ENCODE data around the gene POLR2A. TPM values are rescaled to one million over a fixed set of nuclear protein-coding genes. Genes with fewer than 3 reads are reported as not detected.
A peak's percentile ranks its signal among the peaks of the same experiment; 100 is the strongest.

POLR2A gene
- total RNA-seq, 4 donors from 2014 or later, result 87.0 to 163 (median 125) TPM

DNA sequence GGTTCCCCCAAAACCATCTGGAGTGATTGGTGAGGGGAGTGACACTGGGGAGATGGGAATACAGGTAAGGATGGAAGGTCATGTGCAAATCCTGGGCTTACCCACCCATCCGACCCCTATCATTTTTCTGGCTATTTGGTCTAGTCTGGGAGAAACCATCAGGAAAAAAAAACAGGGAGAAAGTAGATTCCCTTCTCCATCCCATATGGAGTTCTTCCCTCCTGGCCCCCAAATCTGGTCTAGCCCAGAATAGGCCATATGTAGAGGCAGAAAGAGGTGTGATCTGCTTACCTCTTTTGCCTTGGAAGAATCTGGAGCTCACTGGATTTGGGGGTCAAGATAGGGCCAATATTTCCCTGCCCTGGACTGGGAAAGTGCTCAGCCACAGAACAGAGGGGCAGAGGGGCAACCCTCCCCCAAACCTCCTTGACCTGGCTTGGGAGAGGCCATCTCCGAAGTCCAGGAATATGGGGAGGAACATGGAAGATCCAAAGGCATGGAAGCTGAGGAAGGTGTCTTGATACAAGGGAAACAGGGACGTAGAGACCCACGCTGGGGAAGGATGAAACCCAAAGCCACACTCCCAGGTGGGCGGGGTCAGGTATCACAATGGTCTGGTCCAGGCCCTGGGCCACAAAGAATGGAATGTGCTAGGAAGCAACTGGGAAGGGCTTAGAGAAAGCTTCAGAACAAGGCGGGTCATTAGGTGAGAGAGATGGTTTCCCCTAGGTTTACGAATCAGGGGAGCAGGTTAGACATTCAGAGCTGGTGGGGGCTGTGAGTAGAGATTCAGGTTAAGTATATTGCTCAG lies 23.1 kb upstream of the POLR2A start:
- Histone ChIP-seq H3K4me1 (peaks cover 0 to 38% (median 9%) of the 10 kb centered on the region in 4 donors), H3K9me3 (no peaks in the 10 kb centered on the region), H3K27me3 (no peaks in the 10 kb centered on the region), H3K36me3 (peaks cover 0 to 49% (median 9%) of the 10 kb centered on the region in 3 donors), H3K4me3 (no peak overlapping the region), H3K27ac (peak overlapping the region; percentile 22 to 79 (median 43))
- 89 to 91% methylated on average over 7 of the region's 7 CpGs for WGBS, 2 donors
- DNase-seq (ENCODE audit: low spot score in 2 of 2), result no peak
- TF ChIP-seq EP300 (IDR thresholded peaks at IDR 0.05), result no peak
- TF ChIP-seq, protein P1, sequence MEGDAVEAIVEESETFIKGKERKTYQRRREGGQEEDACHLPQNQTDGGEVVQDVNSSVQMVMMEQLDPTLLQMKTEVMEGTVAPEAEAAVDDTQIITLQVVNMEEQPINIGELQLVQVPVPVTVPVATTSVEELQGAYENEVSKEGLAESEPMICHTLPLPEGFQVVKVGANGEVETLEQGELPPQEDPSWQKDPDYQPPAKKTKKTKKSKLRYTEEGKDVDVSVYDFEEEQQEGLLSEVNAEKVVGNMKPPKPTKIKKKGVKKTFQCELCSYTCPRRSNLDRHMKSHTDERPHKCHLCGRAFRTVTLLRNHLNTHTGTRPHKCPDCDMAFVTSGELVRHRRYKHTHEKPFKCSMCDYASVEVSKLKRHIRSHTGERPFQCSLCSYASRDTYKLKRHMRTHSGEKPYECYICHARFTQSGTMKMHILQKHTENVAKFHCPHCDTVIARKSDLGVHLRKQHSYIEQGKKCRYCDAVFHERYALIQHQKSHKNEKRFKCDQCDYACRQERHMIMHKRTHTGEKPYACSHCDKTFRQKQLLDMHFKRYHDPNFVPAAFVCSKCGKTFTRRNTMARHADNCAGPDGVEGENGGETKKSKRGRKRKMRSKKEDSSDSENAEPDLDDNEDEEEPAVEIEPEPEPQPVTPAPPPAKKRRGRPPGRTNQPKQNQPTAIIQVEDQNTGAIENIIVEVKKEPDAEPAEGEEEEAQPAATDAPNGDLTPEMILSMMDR (IDR thresholded peaks at IDR 0.05), result no peak
- no peak for TF ChIP-seq POLR2A (IDR thresholded peaks at IDR 0.05)

DNA sequence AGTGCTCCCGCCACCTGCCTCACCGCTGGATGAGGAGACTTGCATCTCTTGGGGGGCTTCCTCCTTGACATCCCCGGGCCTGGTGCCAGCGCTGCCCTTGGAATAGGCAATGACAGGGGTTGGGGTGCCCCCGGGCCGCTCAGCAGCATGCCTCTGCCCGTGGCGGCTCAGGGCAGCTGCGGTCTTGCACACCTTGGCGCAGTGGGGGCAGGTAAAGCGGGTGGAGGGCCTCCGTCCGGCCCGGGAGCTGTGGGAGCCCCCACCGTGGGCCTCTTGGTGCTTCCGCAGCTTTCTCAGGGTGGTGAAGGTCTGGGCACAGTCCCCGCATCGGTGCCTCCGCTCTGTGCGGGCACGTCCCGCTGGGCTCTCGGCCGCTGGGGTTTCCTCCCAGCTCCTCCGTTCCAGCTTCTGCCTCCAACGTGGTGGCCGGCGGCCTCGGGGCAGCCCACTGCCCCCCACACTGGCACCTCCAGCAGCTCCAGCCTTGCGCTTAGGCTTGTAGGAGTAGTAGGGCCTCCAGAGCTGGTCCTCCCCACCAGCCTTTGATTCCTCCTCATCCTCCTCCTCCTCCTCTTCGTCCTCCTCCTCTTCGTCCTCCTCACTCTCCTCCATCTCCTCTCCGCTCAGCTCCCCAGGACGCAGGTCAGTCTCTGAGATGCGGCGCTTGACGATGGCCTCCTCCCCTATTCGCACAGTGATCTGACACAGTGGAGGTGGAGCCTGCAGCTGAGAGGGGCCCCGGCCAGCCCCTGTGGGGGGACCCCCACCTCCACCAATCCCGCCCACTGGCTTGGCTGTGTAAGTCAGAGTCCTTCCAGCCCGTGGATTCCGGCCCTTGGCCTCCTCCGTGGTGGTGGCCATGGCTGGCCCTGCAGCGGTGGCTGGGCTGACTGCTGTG lies 21.4 kb upstream of the POLR2A start:
- 84 to 89% methylated on average over 42 to 44 of the region's 44 CpGs for WGBS, 2 donors

DNA sequence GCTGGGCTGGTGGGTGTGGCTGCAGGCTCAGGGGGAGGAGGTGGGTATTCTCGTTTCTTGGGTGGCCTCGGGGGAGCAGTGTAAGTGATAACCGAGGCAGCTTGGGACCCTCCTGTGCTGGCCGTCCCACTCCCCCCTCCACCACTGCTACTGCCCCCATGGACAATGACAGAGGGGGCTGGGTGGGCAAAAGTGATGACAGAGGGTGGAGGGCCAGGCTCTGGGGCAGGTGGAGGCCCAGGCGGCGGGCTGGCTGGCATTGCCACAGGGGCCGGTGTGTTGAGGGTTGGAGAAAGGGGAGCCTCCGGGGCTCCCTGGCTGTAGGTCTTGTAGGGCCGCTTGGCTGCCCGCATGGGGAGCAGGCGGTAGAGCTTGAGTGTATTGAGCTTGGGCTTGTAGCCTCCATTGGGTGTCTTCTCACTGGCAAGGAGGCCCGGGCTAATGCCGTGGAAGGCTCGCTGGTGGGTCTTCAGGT lies 20.8 kb upstream of the POLR2A start:
- H3K9me3 ChIP-seq, result no peaks in the 10 kb centered on the region
- TF ChIP-seq EP300 (IDR thresholded peaks at IDR 0.05) (no peak), POLR2A (IDR thresholded peaks at IDR 0.05) (no peak)
- TF ChIP-seq, protein P1 (IDR thresholded peaks at IDR 0.05), result no peak
- WGBS, 2 donors, result 76 to 82% methylated on average over 9 to 14 of the region's 14 CpGs
- no peaks in the 10 kb centered on the region for H3K27me3 ChIP-seq
- H3K4me3 ChIP-seq, result no peak overlapping the region
- peaks cover 0 to 48% (median 21%) of the 10 kb centered on the region in 4 donors for H3K4me1 ChIP-seq
- H3K36me3 ChIP-seq, result peaks cover 0 to 57% (median 9%) of the 10 kb centered on the region in 3 donors
- no peak overlapping the region for H3K27ac ChIP-seq
- no peak for DNase-seq (ENCODE audit: low spot score in 2 of 2)

More for the DNA sequence above, 21.4 kb upstream of the POLR2A start:
- DNase-seq (ENCODE audit: low spot score in 2 of 2), result no peak
- Histone ChIP-seq H3K4me1 (peaks cover 0 to 41% (median 18%) of the 10 kb centered on the region in 4 donors), H3K27me3 (no peaks in the 10 kb centered on the region), H3K4me3 (no peak overlapping the region), H3K9me3 (no peaks in the 10 kb centered on the region), H3K36me3 (peaks cover 0 to 57% (median 9%) of the 10 kb centered on the region in 3 donors), H3K27ac (no peak overlapping the region)
- TF ChIP-seq, protein P1 (IDR thresholded peaks at IDR 0.05), result no peak
- TF ChIP-seq POLR2A (IDR thresholded peaks at IDR 0.05) (no peak), EP300 (IDR thresholded peaks at IDR 0.05) (no peak)

DNA sequence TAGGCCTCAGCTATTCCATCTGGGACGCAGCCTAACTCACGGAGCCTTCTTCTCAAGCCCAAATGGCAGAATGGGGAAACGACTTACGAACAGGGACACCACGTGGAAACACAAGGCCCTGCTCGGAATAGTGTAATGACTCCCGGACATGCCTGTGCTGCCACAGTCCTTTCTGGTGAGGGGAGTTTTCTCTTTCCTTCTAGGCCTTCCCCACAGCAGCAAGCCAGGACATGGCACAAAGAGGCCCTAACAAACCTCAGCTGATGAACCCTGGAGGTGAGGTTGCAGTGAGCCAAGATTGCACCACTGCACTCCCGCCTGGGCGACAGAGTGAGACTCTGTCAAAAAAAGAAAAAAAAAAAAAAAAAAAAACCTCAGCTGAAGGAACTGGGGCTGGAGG lies 20.1 kb upstream of the POLR2A start:
- no peaks in the 10 kb centered on the region for H3K9me3 ChIP-seq
- 90 to 93% methylated on average over 9 of the region's 9 CpGs for WGBS, 2 donors
- H3K27ac ChIP-seq, result no peak overlapping the region
- no peak for DNase-seq (ENCODE audit: low spot score in 2 of 2)
- H3K36me3 ChIP-seq, result peaks cover 0 to 57% (median 9%) of the 10 kb centered on the region in 3 donors
- no peak overlapping the region for H3K4me3 ChIP-seq
- TF ChIP-seq, protein P1 (IDR thresholded peaks at IDR 0.05), result no peak
- TF ChIP-seq EP300 (IDR thresholded peaks at IDR 0.05) (no peak), POLR2A (IDR thresholded peaks at IDR 0.05) (no peak)
- no peaks in the 10 kb centered on the region for H3K27me3 ChIP-seq
- H3K4me1 ChIP-seq, result peaks cover 0 to 55% (median 21%) of the 10 kb centered on the region in 4 donors
